AG10803 (cell line): ENCODE measurements around the gene MIPOL1.
"Not testable (repeated sequence)": the region's sequence is repeated elsewhere in the genome, so short reads cannot be mapped to it uniquely, and the experiment has no call there.

Experiments used
- DNase-seq: peaks from one replicate; pipeline ENCODE4 v3.0.0; 2010; ENCODE audit warnings: low read depth
- H3K4me3 ChIP-seq: 2 replicates; pipeline ENCODE4 v1.5.1; 2011; ENCODE audit warnings: mild to moderate bottlenecking, low read length, control low read depth
- TF ChIP-seq, protein P1 (sequence below): conservative IDR thresholded peaks from 2 replicates; pipeline ENCODE4 v1.5.1; 2011; ENCODE audit warnings: mild to moderate bottlenecking, low read length, control low read depth, inconsistent platforms

The MIPOL1 gene

GRCh38 chr14:37539992-37540391 is 342.3 kb downstream of the MIPOL1 start:
- TF ChIP-seq, protein P1, sequence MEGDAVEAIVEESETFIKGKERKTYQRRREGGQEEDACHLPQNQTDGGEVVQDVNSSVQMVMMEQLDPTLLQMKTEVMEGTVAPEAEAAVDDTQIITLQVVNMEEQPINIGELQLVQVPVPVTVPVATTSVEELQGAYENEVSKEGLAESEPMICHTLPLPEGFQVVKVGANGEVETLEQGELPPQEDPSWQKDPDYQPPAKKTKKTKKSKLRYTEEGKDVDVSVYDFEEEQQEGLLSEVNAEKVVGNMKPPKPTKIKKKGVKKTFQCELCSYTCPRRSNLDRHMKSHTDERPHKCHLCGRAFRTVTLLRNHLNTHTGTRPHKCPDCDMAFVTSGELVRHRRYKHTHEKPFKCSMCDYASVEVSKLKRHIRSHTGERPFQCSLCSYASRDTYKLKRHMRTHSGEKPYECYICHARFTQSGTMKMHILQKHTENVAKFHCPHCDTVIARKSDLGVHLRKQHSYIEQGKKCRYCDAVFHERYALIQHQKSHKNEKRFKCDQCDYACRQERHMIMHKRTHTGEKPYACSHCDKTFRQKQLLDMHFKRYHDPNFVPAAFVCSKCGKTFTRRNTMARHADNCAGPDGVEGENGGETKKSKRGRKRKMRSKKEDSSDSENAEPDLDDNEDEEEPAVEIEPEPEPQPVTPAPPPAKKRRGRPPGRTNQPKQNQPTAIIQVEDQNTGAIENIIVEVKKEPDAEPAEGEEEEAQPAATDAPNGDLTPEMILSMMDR, result no peak
- no peak overlapping the region for H3K4me3 ChIP-seq
- DNase-seq, result no peak

- H3K4me3 ChIP-seq, result no peak overlapping the region
- DNase-seq, result no peak
- TF ChIP-seq, protein P1, result no peak
These were observed 346.7 kb downstream of the MIPOL1 start for GRCh38 chr14:37544407-37544806.

DNA sequence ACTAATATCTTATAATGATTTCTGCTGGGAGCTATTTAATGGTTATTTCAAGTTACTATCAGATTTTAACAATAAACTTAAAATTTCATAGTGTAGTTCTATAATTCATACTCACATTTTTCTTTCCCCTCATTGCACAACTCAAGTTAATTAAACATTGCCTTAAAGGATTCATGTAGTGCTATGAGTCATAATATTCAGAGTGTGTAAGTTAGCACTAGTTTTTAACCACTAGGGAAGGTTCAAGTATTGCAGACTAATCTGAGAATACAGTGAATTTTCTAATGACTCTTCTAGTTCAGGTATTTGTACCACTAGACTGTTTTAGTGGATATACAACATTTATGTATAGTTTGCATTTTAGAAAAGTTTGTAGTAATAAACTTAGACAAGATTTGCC is 347.4 kb downstream of the MIPOL1 start:
- TF ChIP-seq, protein P1, result no peak
- no peak overlapping the region for H3K4me3 ChIP-seq
- peak; percentile 4 for DNase-seq

DNA sequence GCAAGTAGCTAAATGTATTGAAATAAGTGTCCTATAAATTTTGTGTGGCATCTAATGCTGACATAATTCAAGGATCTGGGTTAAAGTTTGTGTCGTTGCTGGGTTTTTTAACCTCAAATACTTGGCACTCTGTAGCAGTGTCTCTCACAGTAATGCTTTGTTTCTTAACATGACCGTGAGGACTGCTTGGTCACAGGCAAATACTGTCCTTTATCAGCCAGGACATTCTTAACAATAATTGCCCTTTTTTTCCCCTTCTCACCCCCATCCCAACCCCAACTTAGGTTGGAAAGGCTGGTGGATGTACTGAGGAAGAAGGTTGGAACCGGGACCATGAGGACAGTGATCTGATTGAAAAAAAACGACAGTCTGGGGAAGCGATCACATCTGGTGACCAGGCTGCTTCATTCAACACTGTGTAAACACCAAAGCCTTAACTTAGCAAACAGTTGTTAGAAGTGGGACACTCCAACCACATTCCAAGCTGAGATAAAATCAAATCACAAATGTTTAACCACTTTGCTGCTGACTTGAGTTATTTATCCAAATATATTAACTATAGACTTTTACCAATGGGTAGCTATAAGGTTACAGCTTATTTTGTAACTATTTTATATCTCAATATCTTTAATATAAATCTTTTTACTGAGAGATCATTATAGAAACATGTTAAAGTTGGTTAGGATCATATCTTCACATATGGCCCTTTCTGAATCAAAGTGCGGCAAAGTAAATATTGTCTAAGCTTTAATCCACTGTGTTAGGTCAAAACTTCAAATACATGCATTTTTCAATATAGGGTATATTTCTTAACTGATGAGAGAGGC is 349.1 kb downstream of the MIPOL1 start:
- DNase-seq, result peak; percentile 60
- TF ChIP-seq, protein P1, result no peak
- no peak overlapping the region for H3K4me3 ChIP-seq

GRCh38 chr14:37550511-37550910 is 352.8 kb downstream of the MIPOL1 start:
- H3K4me3 ChIP-seq, result no peak overlapping the region
- TF ChIP-seq, protein P1, result no peak
- peak; percentile 85 for DNase-seq

DNA sequence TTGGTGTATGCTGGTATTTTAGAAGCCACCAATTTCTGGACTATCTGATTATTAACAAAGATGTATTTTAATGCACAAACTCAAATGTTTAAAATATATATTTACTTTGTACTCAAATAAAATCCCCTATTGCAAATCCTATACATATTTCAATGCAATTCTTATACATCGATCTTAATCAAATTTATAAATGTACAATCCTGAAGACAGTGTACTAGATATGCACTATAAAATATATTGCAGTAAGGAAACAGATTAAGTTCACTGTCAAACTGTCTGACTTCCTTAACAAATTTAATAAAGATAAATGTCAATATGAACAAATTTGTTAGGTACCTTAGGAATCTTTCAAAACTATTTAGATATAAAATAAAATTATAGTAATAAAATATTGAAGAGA is 353.4 kb downstream of the MIPOL1 start:
- H3K4me3 ChIP-seq, result no peak overlapping the region
- TF ChIP-seq, protein P1, result no peak
- DNase-seq, result no peak

GRCh38 chr14:37553935-37554550 is 356.3 kb downstream of the MIPOL1 start:
- no peak for DNase-seq
- TF ChIP-seq, protein P1, result no peak

DNA sequence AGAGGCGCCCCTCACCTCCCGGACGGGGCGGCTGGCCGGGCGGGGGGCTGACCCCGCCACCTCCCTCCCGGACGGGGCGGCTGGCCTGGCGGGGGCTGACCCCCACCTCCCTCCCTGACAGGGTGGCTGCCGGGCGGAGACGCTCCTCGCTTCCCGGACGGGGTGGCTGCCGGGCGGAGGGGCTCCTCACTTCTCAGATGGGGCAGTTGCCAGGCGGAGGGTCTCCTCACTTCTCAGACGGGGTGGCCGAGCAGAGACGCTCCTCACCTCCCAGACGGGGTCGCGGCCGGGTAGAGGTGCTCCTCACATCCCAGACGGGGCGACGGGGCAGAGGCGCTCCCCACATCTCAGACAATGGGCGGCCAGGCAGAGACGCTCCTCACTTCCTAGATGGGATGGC is 357.9 kb downstream of the MIPOL1 start:
- H3K4me3 ChIP-seq, result not testable (repeated sequence)

More at GRCh38 chr14:37553935-37554550, 356.3 kb downstream of the MIPOL1 start:
- no peak overlapping the region for H3K4me3 ChIP-seq

More for the DNA sequence above, 357.9 kb downstream of the MIPOL1 start:
- not testable (repeated sequence) for DNase-seq
